Transverse colon (tissue), 4 donors: ENCODE results near the gene KDM2B.

Experiments
- EP300 ChIP-seq: sonication (generic); formaldehyde crosslinking; IDR thresholded peaks from one replicate; pipeline ENCODE4 v1.6.1; 2017; ENCODE audit warnings: antibody characterized with exemption, low read depth
- POLR2A ChIP-seq: fragments of 450-650 bp; IDR thresholded peaks from one replicate; pipeline ENCODE4 v1.6.1; 2016; ENCODE audit warnings: antibody characterized with exemption, mild to moderate bottlenecking, moderate library complexity
- POLR2AphosphoS5 ChIP-seq, 3 donors: sonication (generic); formaldehyde crosslinking; IDR thresholded peaks; one replicate each; pipeline ENCODE4 v1.6.1; 2016; ENCODE audit warnings: antibody characterized with exemption in 3 of 3
- TF ChIP-seq, protein P1 (sequence below), 5 experiments: fragments of 200-600 bp in 3 of 5; fragments of 450-650 bp in 2 of 5; sonication (generic) in 3 of 5; IDR thresholded peaks; 1 replicate in 2 of 5; 2 replicates in 3 of 5; pipeline ENCODE4 v1.5.1; 2016 to 2017; ENCODE audit warnings: antibody characterized with exemption in 5 of 5, inconsistent platforms in 3 of 5, mild to moderate bottlenecking in 2 of 5, moderate library complexity in 1 of 5

DNA sequence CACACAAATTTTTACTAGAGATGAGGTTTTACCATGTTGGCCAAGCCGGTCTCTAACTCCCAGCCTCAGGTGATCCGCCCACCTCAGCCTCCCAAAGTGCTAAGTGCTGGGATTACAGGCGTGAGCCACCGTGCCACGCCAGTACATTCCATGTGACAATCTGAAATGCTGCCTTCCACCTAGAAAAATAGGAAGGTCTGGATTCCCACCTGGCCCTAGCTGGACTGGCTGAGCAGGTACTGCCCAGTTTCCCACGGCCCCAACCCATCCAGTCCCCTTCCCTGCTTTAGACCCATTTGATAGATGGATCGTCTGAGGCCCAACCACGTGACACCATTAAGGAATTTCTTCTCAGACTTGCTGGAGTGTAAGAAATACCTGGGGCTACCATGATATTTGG is 55.4 kb downstream of the KDM2B start:
- TF ChIP-seq, protein P1, sequence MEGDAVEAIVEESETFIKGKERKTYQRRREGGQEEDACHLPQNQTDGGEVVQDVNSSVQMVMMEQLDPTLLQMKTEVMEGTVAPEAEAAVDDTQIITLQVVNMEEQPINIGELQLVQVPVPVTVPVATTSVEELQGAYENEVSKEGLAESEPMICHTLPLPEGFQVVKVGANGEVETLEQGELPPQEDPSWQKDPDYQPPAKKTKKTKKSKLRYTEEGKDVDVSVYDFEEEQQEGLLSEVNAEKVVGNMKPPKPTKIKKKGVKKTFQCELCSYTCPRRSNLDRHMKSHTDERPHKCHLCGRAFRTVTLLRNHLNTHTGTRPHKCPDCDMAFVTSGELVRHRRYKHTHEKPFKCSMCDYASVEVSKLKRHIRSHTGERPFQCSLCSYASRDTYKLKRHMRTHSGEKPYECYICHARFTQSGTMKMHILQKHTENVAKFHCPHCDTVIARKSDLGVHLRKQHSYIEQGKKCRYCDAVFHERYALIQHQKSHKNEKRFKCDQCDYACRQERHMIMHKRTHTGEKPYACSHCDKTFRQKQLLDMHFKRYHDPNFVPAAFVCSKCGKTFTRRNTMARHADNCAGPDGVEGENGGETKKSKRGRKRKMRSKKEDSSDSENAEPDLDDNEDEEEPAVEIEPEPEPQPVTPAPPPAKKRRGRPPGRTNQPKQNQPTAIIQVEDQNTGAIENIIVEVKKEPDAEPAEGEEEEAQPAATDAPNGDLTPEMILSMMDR (IDR thresholded peaks at IDR 0.05), result no peak
- no peak for TF ChIP-seq POLR2AphosphoS5 (IDR thresholded peaks at IDR 0.05)
- TF ChIP-seq POLR2A, result no peak
- TF ChIP-seq EP300, result no peak
